SK-N-SH treated with all-trans-retinoic acid at 6 μM for 48 hours (cell line): Measurements from ENCODE around the gene KCNIP1.
"Not testable (repeated sequence)": the region's sequence is repeated elsewhere in the genome, so short reads cannot be mapped to it uniquely, and the experiment has no call there.

Experiments
- ATAC-seq: fragments of 200-7000 bp; cut with Tn5 transposase; 3 replicates; pipeline ENCODE4 v1.9.1; 2020; ENCODE audit warnings: mild to moderate bottlenecking, moderate library complexity
- ARNTL ChIP-seq: fragments of 450-650 bp; formaldehyde crosslinking; IDR thresholded peaks from 2 replicates; pipeline ENCODE4 v1.5.0; 2020; ENCODE audit warnings: low read depth, mild to moderate bottlenecking, moderate library complexity, borderline replicate concordance
- CSDC2 ChIP-seq: fragments of 250-450 bp; sonication (Bioruptor Pico); IDR thresholded peaks from 2 replicates; pipeline ENCODE4 v1.5.0; 2020; ENCODE audit warnings: mild to moderate bottlenecking, moderate library complexity
- ESRRG ChIP-seq: fragments of 250-450 bp; sonication (Bioruptor Pico); IDR thresholded peaks from 2 replicates; pipeline ENCODE4 v1.6.1; 2021; ENCODE audit warnings: mild to moderate bottlenecking
- GLIS3 ChIP-seq: fragments of 250-450 bp; sonication (Bioruptor Pico); IDR thresholded peaks from 2 replicates; pipeline ENCODE4 v1.5.0; 2020; ENCODE audit warnings: mild to moderate bottlenecking, moderate library complexity
- ISL1 ChIP-seq: fragments of 250-450 bp; sonication (Bioruptor Pico); IDR thresholded peaks from 2 replicates; pipeline ENCODE4 v2.1.2; 2022; ENCODE audit warnings: mild to moderate bottlenecking, moderate library complexity
- OSR1 ChIP-seq: fragments of 250-450 bp; sonication (Bioruptor Pico); IDR thresholded peaks from 2 replicates; pipeline ENCODE4 v1.8.0; 2022; ENCODE audit warnings: moderate library complexity, mild to moderate bottlenecking, inconsistent platforms
- RARB ChIP-seq: fragments of 250-450 bp; sonication (Bioruptor Pico); IDR thresholded peaks from 2 replicates; pipeline ENCODE4 v1.8.0; 2021; ENCODE audit warnings: mild to moderate bottlenecking, moderate library complexity
- TCF4 ChIP-seq: fragments of 250-450 bp; sonication (Bioruptor Pico); IDR thresholded peaks from 2 replicates; pipeline ENCODE4 v1.8.0; 2021; ENCODE audit warnings: mild to moderate bottlenecking, moderate library complexity, borderline replicate concordance
- TOX ChIP-seq: fragments of 250-450 bp; sonication (Bioruptor Pico); IDR thresholded peaks from 2 replicates; pipeline ENCODE4 v1.8.0; 2021; ENCODE audit warnings: mild to moderate bottlenecking, moderate library complexity, borderline replicate concordance
- ZC3H10 ChIP-seq: fragments of 250-450 bp; sonication (Bioruptor Pico); IDR thresholded peaks from 2 replicates; pipeline ENCODE4 v1.5.1; 2021; ENCODE audit warnings: mild to moderate bottlenecking, moderate library complexity
- ZFP3 ChIP-seq: fragments of 250-450 bp; sonication (Bioruptor Pico); IDR thresholded peaks from 2 replicates; pipeline ENCODE4 v1.5.0; 2020; ENCODE audit warnings: mild to moderate bottlenecking, moderate library complexity
- ZFP30 ChIP-seq: fragments of 450-650 bp; formaldehyde crosslinking; IDR thresholded peaks from 2 replicates; pipeline ENCODE4 v1.5.0; 2022; ENCODE audit warnings: mild to moderate bottlenecking, moderate library complexity
- ZNF565 ChIP-seq: fragments of 450-650 bp; formaldehyde crosslinking; conservative IDR thresholded peaks from 2 replicates; pipeline ENCODE4 v1.5.0; 2020; ENCODE audit warnings: low read depth, mild to moderate bottlenecking, moderate library complexity
- ZNF70 ChIP-seq: fragments of 450-650 bp; formaldehyde crosslinking; IDR thresholded peaks from 2 replicates; pipeline ENCODE4 v1.5.0; 2020; ENCODE audit warnings: mild to moderate bottlenecking, moderate library complexity
- ZNF8 ChIP-seq: fragments of 450-650 bp; formaldehyde crosslinking; IDR thresholded peaks from 2 replicates; pipeline ENCODE4 v1.5.0; 2020; ENCODE audit warnings: mild to moderate bottlenecking, moderate library complexity
- TF ChIP-seq, protein P1 (sequence below): fragments of 250-450 bp; sonication (Bioruptor Pico); IDR thresholded peaks from 2 replicates; pipeline ENCODE4 v1.5.1; 2021; ENCODE audit warnings: mild to moderate bottlenecking, moderate library complexity
- TF ChIP-seq, protein P2 (sequence below): fragments of 250-450 bp; sonication (Bioruptor Pico); IDR thresholded peaks from 2 replicates; pipeline ENCODE4 v1.8.0; 2021; ENCODE audit warnings: low read depth, mild to moderate bottlenecking, moderate library complexity, borderline replicate concordance
- TF ChIP-seq, protein P3 (sequence below): fragments of 250-450 bp; sonication (Bioruptor Pico); IDR thresholded peaks from 2 replicates; pipeline ENCODE4 v1.5.1; 2020; ENCODE audit warnings: low read depth, mild to moderate bottlenecking, moderate library complexity
- TF ChIP-seq, protein P4 (sequence below): fragments of 250-450 bp; sonication (Bioruptor Pico); IDR thresholded peaks from 2 replicates; pipeline ENCODE4 v1.8.0; 2020; ENCODE audit warnings: mild to moderate bottlenecking, moderate library complexity, borderline replicate concordance

The KCNIP1 gene

DNA sequence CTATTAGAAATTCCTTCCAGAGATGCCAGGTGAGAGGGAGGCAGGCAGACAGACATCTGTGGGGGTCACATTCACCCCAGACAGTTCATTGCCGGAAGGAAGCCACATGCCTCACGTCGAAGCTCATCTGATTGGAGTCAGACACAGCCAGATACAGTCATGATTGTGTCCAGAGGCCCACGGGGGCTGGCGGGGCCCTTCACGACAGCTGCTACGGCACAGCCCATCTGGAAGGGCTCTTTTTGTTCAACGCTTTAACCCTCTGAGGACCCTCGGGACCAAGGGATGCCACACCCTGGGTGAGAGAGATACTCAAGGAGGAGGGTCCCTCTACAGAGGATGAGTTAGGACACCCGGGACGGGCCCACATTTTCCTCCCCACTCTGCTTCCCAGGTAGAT is 247.8 kb downstream of the KCNIP1 start:
- TF ChIP-seq CSDC2 (CRISPR knock-in tag) (no peak), TCF4 (CRISPR knock-in tag) (peak; percentile 41; the same call in 1 of the 2 replicates), RARB (CRISPR knock-in tag) (no peak)
- TF ChIP-seq, protein P1, sequence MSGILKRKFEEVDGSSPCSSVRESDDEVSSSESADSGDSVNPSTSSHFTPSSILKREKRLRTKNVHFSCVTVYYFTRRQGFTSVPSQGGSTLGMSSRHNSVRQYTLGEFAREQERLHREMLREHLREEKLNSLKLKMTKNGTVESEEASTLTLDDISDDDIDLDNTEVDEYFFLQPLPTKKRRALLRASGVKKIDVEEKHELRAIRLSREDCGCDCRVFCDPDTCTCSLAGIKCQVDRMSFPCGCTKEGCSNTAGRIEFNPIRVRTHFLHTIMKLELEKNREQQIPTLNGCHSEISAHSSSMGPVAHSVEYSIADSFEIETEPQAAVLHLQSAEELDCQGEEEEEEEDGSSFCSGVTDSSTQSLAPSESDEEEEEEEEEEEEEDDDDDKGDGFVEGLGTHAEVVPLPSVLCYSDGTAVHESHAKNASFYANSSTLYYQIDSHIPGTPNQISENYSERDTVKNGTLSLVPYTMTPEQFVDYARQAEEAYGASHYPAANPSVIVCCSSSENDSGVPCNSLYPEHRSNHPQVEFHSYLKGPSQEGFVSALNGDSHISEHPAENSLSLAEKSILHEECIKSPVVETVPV (CRISPR knock-in tag) = no peak
- ATAC-seq = no peak

DNA sequence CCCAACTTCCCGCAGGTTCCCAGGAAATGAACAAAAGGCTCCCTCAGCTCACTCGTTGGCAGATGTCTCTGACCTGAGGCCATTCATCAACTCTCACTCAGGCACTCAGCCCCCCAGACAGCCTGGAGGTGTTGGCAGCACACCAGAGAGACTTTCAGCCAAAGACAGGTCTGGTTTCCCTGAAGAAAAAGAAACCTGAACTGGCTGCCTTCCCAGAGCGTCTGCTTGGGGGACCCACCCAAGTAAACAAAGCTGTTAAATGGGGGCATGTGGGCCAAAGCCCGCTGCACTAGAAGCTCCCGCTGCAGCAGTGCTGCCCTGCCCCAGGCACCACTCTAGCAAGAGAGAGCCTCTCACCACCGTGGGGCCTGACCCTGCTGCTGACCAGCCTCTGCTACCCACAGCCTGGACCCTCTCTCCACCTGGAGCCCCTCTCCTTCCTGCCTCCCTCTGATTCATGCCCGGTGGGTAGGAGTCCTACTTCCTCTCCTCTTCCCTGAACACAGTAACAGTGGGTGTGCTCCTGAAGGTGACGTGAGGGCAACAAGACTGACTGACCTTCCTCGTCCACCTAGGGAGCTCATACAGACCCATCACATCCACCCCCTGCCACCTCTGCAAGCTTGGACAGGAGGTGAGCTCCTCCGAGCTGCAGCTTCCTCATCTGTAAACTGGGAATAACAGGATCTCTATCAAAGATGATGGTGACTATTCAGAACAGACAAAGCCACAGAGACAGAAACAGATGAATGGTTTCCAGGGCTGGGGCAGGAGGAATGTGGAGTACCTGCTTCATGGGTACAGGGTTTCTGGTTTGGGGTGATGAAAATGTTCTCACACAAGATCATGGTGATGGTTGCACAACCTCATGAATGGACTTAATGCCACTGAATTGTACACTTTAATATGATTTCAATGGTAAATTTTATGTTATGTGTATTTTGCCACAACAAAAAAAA is 248.7 kb downstream of the KCNIP1 start:
- no peak for TF ChIP-seq OSR1 (CRISPR knock-in tag)
- TF ChIP-seq ISL1 = 0 out of 2 replicates have a peak, but pooled peaks have one; percentile 35
- ATAC-seq = no peak

DNA sequence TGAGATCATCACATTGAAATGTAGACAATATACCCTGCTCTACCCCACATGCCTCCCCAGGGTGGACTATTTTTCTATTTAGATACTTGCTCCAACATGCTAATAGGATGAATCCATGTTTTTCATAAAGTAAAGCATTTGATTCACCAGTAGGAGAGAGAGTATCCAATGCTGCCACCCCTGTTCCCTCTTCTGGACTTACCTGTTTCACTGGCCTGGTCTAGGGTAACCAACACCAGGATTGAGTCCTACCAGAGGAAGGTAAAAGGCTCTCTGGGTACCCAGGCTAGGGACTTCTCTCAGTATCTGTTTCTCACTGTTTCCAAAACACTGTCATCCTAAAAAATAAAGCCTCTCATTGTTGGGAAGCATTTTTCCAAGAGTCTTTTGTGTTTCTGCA is 249.5 kb downstream of the KCNIP1 start:
- no peak for ATAC-seq
- TF ChIP-seq GLIS3 (CRISPR knock-in tag) (no peak), ZNF565 (no peak), ZFP3 (CRISPR knock-in tag) (no peak), OSR1 (CRISPR knock-in tag) (no peak)

DNA sequence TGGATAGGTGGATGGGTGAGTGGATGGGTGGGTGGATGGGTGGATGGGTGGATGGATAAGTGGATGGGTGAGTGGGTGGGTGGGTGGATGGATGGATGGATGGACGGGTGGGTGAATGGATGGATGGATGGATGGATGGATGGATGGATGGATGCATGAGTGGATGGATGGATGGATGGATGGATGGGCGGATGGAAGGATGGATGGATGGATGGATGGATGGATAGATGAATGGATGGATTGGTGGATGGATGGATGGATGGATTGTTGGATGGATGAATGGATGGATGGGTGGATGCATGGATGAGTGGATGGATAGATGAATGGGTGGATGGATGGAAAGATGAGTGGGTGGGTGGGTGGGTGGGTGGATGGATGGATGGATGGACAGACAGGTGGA is 250.7 kb downstream of the KCNIP1 start:
- not testable (repeated sequence) for ATAC-seq

DNA sequence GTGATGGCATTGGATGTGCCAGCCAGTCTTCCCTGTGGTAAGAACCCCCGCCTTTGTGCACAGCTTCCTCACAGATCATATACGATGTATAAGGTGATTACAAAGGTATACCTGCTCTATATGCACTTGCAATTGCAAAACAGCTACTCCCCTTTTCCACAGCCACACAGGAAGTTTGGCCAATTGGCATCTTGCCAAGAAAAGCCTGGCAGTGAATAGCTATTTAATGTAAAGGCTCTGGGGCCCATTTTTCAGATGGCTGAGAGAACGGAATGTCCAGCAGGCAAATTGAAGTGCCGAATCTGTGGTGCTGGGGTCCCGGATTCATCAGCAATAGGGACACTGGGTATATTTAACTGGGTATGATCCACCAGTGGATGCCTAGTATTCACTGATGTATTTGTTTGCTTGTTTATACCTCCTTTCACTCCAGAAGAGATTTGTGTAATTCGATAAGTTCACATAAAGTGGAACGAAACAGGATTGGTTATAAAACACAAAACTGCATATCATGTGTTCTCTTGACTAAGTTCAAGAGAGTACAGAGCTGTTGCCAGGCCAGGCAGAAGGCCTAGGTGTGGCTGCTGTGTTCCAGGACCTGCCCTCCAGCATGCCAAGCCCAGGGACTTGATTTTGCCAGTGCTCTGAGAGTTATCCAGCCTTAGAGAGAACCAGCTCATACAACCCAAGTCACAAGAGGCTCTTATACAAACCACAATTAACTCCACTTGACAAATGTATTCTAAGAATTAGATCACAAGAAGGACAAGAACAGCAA is 252.0 kb downstream of the KCNIP1 start:
- ATAC-seq = no peak
- TF ChIP-seq RARB (CRISPR knock-in tag) (no peak), ZNF70 (no peak), ZC3H10 (no peak), OSR1 (CRISPR knock-in tag) (no peak)
- TF ChIP-seq, protein P2, sequence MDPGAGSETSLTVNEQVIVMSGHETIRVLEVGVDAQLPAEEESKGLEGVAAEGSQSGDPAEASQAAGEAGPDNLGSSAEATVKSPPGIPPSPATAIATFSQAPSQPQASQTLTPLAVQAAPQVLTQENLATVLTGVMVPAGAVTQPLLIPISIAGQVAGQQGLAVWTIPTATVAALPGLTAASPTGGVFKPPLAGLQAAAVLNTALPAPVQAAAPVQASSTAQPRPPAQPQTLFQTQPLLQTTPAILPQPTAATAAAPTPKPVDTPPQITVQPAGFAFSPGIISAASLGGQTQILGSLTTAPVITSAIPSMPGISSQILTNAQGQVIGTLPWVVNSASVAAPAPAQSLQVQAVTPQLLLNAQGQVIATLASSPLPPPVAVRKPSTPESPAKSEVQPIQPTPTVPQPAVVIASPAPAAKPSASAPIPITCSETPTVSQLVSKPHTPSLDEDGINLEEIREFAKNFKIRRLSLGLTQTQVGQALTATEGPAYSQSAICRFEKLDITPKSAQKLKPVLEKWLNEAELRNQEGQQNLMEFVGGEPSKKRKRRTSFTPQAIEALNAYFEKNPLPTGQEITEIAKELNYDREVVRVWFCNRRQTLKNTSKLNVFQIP (CRISPR knock-in tag) = no peak
- TF ChIP-seq, protein P3, sequence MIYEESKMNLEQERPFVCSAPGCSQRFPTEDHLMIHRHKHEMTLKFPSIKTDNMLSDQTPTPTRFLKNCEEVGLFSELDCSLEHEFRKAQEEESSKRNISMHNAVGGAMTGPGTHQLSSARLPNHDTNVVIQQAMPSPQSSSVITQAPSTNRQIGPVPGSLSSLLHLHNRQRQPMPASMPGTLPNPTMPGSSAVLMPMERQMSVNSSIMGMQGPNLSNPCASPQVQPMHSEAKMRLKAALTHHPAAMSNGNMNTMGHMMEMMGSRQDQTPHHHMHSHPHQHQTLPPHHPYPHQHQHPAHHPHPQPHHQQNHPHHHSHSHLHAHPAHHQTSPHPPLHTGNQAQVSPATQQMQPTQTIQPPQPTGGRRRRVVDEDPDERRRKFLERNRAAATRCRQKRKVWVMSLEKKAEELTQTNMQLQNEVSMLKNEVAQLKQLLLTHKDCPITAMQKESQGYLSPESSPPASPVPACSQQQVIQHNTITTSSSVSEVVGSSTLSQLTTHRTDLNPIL = no peak
- TF ChIP-seq, protein P4, sequence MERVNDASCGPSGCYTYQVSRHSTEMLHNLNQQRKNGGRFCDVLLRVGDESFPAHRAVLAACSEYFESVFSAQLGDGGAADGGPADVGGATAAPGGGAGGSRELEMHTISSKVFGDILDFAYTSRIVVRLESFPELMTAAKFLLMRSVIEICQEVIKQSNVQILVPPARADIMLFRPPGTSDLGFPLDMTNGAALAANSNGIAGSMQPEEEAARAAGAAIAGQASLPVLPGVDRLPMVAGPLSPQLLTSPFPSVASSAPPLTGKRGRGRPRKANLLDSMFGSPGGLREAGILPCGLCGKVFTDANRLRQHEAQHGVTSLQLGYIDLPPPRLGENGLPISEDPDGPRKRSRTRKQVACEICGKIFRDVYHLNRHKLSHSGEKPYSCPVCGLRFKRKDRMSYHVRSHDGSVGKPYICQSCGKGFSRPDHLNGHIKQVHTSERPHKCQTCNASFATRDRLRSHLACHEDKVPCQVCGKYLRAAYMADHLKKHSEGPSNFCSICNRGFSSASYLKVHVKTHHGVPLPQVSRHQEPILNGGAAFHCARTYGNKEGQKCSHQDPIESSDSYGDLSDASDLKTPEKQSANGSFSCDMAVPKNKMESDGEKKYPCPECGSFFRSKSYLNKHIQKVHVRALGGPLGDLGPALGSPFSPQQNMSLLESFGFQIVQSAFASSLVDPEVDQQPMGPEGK (CRISPR knock-in tag) = no peak

DNA sequence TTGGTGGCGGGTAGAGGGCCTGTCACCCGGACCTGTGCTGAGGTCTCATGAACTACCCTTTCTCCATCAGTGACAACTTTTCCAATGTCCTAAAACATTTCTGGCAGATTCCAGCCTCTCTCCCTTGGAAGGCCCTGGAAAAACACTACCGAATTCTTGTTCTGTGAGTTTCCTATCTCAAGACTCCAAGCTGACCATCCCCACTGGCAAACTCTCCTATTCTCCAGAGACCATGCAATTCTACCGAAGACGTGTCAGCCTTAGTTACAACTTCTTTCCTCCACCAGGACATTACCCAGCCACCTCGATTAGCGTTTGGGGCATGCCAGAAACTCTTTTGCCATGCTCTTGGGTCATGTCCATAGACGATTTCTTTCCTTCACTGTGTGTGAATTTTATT is 252.9 kb downstream of the KCNIP1 start:
- ATAC-seq = no peak
- TF ChIP-seq, protein P3 = no peak
- TF ChIP-seq TOX (CRISPR knock-in tag) (no peak), ARNTL (CRISPR knock-in tag) (no peak), TCF4 (CRISPR knock-in tag) (no peak), ESRRG (CRISPR knock-in tag) (no peak), CSDC2 (CRISPR knock-in tag) (no peak), ZNF565 (no peak), OSR1 (CRISPR knock-in tag) (no peak), ZNF70 (no peak), ZNF8 (CRISPR knock-in tag) (no peak), ZFP30 (CRISPR knock-in tag) (no peak)
- TF ChIP-seq, protein P2 (CRISPR knock-in tag) = no peak
- TF ChIP-seq, protein P4 (CRISPR knock-in tag) = no peak
